AG04449 (cell line): ENCODE results near the gene CSN2.
"Not testable (repeated sequence)": the region's sequence is repeated elsewhere in the genome, so short reads cannot be mapped to it uniquely, and the experiment has no call there.

Experiments
- CTCF ChIA-PET: fragments of 350-600 bp; formaldehyde crosslinking; extraction: SDS; loops from one replicate; lab custom pipeline; 2021; ENCODE audit warnings: antibody characterized with exemption; lab: Yijun Ruan, JAX
- POLR2A ChIA-PET: fragments of 400-600, 350-600 bp; formaldehyde crosslinking; extraction: SDS; loops from one replicate; lab custom pipeline; 2020; ENCODE audit warnings: antibody characterized with exemption, inconsistent platforms; lab: Yijun Ruan, JAX
- DNase-seq: peaks from one replicate; pipeline ENCODE4 v3.0.0-alpha.2; 2010; ENCODE audit warnings: low read depth, low spot score
- H3K4me3 ChIP-seq: 2 replicates; pipeline ENCODE4 v1.5.1; 2011; ENCODE audit warnings: low read depth, mild to moderate bottlenecking, control low read depth, low read length
- TF ChIP-seq, protein P1 (sequence below): IDR thresholded peaks from one replicate; pipeline ENCODE4 v1.5.1; 2011; ENCODE audit warnings: mild to moderate bottlenecking, moderate library complexity, low read length, control low read depth, inconsistent platforms; ENCODE audit not compliant: insufficient read depth; ENCODE audit errors: missing control alignments

Gene CSN2

DNA sequence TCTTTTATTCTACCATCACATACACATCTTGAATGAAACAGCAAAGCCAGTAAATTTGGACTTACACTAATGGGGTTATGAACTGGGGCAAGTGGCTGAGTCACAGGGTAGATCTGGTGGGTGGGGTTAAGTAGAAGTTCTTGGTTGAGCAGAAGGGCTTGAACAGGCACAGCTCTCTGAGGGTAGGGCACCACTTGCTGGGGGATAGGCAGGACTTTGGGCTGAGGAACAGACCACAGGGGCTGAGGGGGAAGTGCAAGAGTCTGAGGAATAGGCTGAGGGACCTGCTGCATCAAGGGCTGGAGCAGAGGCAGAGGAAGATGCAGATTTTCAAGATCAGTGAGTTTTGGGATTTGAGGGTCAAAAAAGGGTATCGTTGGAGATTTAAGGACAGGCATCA, 8.3 kb downstream of the CSN2 start:
- POLR2A ChIA-PET: no interaction called here
- TF ChIP-seq, protein P1, sequence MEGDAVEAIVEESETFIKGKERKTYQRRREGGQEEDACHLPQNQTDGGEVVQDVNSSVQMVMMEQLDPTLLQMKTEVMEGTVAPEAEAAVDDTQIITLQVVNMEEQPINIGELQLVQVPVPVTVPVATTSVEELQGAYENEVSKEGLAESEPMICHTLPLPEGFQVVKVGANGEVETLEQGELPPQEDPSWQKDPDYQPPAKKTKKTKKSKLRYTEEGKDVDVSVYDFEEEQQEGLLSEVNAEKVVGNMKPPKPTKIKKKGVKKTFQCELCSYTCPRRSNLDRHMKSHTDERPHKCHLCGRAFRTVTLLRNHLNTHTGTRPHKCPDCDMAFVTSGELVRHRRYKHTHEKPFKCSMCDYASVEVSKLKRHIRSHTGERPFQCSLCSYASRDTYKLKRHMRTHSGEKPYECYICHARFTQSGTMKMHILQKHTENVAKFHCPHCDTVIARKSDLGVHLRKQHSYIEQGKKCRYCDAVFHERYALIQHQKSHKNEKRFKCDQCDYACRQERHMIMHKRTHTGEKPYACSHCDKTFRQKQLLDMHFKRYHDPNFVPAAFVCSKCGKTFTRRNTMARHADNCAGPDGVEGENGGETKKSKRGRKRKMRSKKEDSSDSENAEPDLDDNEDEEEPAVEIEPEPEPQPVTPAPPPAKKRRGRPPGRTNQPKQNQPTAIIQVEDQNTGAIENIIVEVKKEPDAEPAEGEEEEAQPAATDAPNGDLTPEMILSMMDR: no peak
- CTCF ChIA-PET: no interaction called here
- no peak for DNase-seq
- H3K4me3 ChIP-seq: no peak overlapping the region

DNA sequence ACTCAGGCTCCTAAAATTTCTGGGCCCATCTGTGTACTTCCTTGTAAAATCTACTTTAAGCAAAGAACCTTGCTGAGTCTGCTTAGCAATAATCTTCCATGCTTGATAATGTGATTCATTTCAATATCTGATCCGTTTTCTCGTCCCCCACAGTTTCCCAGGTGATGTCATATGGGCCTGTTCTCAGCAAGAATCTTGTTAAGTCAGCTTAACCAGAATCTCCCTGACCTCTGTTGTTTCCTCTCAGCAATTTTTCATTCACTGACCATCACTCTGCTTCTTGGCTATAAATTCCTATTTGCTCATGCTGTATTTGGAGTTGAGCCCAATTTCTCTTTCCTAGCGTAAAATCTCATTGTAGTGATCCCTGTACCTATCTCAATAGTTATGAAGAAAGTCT, 13.9 kb downstream of the CSN2 start:
- no peak for DNase-seq
- ChIA-PET CTCF (no interaction called here), POLR2A (no interaction called here)
- TF ChIP-seq, protein P1: no peak
- H3K4me3 ChIP-seq: no peak overlapping the region

DNA sequence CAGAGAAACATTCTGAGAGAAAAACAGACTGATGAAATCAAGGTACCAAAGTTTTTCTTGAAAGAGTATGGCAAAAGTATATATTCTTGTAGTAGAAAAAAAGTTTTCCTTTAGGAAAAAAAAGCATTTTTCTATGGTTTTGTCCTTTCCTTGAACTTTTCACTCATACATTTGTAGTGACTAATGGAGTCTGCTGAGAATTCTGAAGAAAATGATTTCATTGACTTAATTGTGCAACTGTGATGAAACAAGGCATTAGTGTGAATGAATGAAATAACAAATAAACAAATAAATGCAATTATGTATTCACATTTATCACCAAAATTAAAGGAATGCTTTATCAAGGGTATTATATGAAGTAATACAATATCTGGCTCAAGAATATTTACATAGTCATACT, 29.0 kb downstream of the CSN2 start:
- H3K4me3 ChIP-seq: no peak overlapping the region
- ChIA-PET CTCF (no interaction called here), POLR2A (no interaction called here)
- TF ChIP-seq, protein P1: no peak
- no peak for DNase-seq

DNA sequence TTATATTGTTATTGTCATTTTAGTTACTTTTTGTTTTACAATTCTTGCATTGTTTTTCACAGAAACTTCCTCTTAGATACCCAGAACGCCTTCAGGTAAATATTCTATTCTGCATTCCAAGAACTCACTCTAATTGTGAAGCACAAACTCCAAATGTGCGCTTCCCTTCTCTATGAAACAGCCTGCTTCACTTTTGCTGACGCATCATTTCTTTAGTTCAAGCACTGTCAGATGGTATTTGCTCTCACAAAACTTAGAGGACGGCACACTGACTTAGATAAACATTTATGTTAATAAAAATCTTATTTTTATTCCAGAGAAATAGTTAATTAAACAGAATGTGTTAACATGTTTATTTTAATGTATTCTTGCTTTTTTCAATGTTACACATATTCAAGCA, 31.4 kb downstream of the CSN2 start:
- TF ChIP-seq, protein P1: no peak
- ChIA-PET POLR2A (no interaction called here), CTCF (no interaction called here)
- no peak for DNase-seq
- H3K4me3 ChIP-seq: no peak overlapping the region

DNA sequence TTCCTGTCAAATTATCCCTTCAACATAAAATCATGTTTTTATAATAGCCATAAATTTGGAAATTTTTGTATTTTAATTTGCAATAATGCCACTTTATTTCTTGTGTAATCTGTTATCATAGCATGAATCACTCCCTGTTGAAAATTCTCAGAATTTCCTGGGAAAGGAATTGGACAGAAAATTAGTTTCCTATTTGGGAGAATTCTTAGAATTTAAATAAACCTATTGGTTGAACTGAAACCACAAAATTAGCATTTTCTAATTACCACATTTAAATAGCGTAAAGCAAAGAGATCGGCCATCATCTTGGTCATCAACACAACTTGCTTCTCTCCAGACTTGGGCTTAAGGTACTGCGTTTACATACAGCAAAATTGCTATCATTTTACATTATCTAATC, 34.8 kb downstream of the CSN2 start, which contains the start of gene CSN1S1:
CSN1S1 (plus strand) TSS at position 301 of the 400 bp plus-strand sequence. CDS start 1,488 bp downstream, outside the sequence.
- ChIA-PET CTCF (no interaction called here), POLR2A (no interaction called here)
- TF ChIP-seq, protein P1: no peak
- no peak within 1 kb of the TSS for H3K4me3 ChIP-seq
- no peak for DNase-seq

DNA sequence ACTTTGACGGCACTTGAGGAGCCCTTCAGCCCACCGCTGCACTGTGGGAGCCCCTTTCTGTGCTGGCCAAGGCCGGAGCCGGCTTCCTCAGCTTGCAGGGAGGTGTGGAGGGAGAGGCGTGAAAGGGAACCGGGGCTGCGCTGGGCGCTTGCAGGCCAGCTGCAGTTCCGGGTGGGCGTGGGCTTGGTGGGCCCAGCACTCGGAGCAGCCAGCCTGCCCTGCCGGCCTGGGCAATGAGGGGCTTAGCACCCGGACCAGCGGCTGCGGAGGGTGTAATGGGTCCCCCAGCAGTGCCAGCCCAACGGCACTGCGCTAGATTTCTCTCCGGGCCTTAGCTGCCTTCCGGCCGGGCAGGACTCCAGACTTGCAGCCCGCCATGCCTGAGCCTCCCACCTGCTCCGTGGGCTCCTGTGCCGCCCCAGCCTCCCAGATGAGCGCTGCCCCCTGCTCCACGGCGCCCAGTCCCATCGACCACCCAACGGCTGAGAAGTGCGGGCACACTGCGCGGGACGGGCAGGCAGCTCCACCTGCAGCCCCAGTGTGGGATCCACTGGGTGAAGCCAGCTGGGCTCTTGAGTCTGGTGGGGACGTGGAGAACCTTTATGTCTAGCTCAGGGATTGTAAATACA, 41.6 kb downstream of the CSN2 start:
- H3K4me3 ChIP-seq, POLR2A ChIA-PET, CTCF ChIA-PET, DNase-seq: not testable (repeated sequence)

DNA sequence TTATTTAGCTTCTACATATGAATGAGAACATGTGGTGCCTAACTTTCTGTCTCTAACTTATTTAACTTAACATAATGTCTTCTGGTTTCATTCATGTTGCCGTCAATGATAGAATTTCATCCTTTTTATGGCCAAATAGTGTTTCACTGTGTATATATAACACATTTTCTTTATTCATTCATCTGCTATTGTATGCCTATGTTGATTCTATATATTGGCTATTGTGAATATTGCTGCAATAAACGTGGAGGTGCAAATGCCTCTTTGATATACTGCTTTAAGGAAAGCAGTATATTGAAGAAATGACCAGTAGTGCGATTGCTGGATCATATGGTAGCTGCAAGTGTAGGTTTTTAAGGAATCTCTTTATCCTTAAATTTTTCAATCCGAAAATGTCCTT, 44.7 kb downstream of the CSN2 start:
- no peak for DNase-seq
- no peak overlapping the region for H3K4me3 ChIP-seq
- ChIA-PET CTCF (no interaction called here), POLR2A (no interaction called here)
- TF ChIP-seq, protein P1: no peak
